ENCODE measurements around the gene ALDH1A1. TPM values are rescaled to one million over a fixed set of nuclear protein-coding genes. Genes with fewer than 3 reads are reported as not detected.

ALDH1A1 gene
- total RNA-seq, 1 experiment from 2014 or later, result not detected

DNA sequence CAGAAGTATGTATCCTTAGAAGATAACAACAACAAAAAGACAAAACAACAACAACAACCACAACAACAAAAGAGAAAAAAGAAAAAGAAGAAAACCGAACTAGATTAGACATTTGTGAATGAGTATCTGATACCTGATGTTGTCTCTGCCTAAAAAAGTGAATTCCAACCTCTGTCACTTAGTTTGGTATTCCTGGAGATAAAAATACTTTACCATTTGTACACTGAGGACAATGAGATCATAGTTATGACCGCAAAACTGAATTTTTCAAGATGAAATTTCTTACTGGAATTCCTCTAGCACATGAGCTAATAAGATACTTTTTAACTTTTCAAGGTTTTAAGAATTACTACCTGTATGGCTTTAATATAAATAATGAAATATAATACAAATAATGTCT lies 54.5 kb downstream of the ALDH1A1 start:
- Histone ChIP-seq H3K9me3 (replicated peaks) (no peaks in the 10 kb centered on the region), H3K27me3 (replicated peaks) (peaks cover 6% of the 10 kb centered on the region; the same call in 1 of the 2 replicates), H3K4me1 (replicated peaks) (no peaks in the 10 kb centered on the region), H3K4me3 (no peak overlapping the region), H3K36me3 (no peaks in the 10 kb centered on the region), H3K27ac (no peak overlapping the region)
- no peak for DNase-seq (ENCODE audit: low read depth in 1 of 2, low spot score in 2 of 2)

DNA sequence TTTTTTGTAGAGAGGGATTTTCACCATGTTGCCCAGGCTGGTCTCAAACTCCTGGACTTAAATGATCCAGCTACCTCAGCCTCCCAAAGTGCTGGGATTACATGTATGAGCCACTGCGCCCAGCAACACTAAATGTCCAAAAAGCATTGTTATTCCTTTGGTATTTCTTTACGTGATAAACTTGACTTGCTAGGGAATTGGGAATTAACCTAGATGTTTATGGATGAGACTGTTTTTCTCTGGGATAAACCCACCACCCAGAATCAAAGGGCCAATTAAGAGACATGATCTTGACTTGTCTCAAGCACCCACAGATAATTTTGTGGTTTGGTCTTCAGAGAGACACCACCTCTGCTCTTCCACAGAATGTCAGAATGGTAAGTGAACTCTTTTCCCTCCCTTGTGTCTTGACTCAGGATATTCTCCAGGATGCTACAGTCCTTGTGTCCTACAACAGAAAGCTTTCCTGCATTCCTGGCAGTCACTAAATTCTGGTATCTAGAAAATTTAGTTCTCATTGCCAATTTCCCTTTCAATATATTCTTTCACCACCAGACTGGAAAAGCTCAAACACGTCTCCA lies 55.7 kb downstream of the ALDH1A1 start:
- Histone ChIP-seq H3K27ac (no peak overlapping the region), H3K9me3 (replicated peaks) (no peaks in the 10 kb centered on the region), H3K4me1 (replicated peaks) (no peaks in the 10 kb centered on the region), H3K4me3 (no peak overlapping the region), H3K27me3 (replicated peaks) (peaks cover 6% of the 10 kb centered on the region; the same call in 1 of the 2 replicates), H3K36me3 (no peaks in the 10 kb centered on the region)
- DNase-seq (ENCODE audit: low read depth in 1 of 2, low spot score in 2 of 2), result no peak

DNA sequence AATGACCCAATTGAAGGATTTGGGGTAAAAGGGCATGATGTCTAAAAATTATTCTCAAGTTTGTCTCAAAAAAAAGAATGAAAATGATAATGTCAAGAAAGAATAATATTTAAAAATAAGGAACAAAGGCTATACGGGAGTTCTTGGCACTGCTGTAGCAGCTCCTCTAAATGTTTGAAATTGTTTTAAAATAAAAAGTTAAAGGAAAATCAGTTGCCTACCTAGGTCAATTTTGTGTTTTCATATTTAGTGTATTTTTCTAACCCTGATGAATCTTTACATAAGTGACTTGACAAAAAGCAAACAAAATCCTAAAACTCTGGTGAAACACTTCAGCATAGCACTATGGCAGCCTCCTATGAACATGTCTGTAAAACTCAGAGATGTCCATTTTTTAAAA lies 56.4 kb downstream of the ALDH1A1 start:
- Histone ChIP-seq H3K27ac (no peak overlapping the region), H3K36me3 (no peaks in the 10 kb centered on the region), H3K9me3 (replicated peaks) (no peaks in the 10 kb centered on the region), H3K27me3 (replicated peaks) (peaks cover 6% of the 10 kb centered on the region; the same call in 1 of the 2 replicates), H3K4me3 (no peak overlapping the region), H3K4me1 (replicated peaks) (no peaks in the 10 kb centered on the region)
- DNase-seq (ENCODE audit: low read depth in 1 of 2, low spot score in 2 of 2), result no peak

DNA sequence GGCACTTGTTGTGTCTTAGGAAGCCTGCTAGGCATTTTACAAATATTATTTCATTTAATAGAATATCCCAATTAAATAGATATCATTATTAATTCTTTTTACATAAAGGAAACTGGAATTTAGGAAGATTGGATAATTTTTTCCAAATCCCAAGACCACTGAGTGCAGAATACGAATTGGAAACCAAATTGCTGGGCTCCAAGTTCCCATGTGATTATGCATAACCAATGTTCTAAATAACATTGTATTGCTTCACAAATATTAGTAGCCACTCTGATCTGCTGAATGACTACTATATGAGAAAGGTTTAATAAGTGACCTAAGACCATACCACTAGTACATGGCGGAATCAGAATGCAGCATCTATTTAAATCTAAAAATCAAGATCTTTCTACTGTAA lies 57.7 kb downstream of the ALDH1A1 start:
- H3K36me3 ChIP-seq, result no peaks in the 10 kb centered on the region
- H3K27ac ChIP-seq, result no peak overlapping the region
- DNase-seq (ENCODE audit: low read depth in 1 of 2, low spot score in 2 of 2), result no peak
- H3K4me1 ChIP-seq (replicated peaks), result no peaks in the 10 kb centered on the region
- H3K9me3 ChIP-seq (replicated peaks), result no peaks in the 10 kb centered on the region
- H3K4me3 ChIP-seq, result no peak overlapping the region
- H3K27me3 ChIP-seq (replicated peaks), result no peaks in the 10 kb centered on the region

DNA sequence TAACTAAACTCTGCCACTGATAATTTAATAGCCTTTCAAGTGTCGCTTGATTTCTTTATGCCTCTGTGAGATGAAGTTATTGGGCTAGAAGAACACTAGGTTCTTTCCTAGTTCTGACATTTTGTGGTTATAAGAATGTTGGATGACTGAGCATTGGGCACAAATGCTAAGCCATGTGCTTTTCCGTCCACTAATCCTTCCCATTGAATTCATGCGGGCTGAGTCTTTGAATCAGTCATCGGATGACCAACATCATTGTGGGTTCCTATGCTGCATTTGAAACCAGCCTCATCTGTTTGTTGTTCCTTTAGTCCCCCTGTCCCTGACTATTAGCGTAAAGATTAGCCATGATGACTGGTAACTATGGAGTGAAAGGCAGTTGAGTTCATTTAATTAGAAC lies 58.5 kb downstream of the ALDH1A1 start:
- Histone ChIP-seq H3K4me1 (replicated peaks) (no peaks in the 10 kb centered on the region), H3K27ac (no peak overlapping the region)
- no peak for DNase-seq (ENCODE audit: low read depth in 1 of 2, low spot score in 2 of 2)

DNA sequence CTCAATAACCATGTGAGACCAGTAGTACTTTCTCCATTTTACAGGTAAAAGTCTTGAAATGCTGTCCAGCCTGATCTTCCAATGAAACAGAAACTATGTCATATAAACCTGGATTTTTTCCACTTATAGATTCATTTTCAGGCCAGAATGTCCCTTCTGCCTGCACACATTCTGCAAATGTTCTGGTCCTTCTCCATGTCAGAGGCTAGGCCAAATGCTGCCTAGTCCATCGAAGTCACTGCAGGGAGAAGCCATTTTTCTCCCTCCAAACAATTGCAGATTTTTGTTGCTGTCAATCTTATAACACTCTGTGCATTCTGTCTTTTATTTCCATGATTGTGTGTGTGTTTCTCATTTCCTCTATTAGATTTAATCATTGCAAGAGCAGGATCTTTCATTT lies 59.4 kb downstream of the ALDH1A1 start:
- no peak overlapping the region for H3K27ac ChIP-seq
- no peak overlapping the region for H3K4me3 ChIP-seq
- no peaks in the 10 kb centered on the region for H3K9me3 ChIP-seq (replicated peaks)
- no peaks in the 10 kb centered on the region for H3K27me3 ChIP-seq (replicated peaks)
- no peak for DNase-seq (ENCODE audit: low read depth in 1 of 2, low spot score in 2 of 2)
- H3K4me1 ChIP-seq (replicated peaks), result no peaks in the 10 kb centered on the region
- no peaks in the 10 kb centered on the region for H3K36me3 ChIP-seq

More for the DNA sequence above, 58.5 kb downstream of the ALDH1A1 start:
- Histone ChIP-seq H3K4me3 (no peak overlapping the region), H3K27me3 (replicated peaks) (no peaks in the 10 kb centered on the region), H3K36me3 (no peaks in the 10 kb centered on the region), H3K9me3 (replicated peaks) (no peaks in the 10 kb centered on the region)

DNA sequence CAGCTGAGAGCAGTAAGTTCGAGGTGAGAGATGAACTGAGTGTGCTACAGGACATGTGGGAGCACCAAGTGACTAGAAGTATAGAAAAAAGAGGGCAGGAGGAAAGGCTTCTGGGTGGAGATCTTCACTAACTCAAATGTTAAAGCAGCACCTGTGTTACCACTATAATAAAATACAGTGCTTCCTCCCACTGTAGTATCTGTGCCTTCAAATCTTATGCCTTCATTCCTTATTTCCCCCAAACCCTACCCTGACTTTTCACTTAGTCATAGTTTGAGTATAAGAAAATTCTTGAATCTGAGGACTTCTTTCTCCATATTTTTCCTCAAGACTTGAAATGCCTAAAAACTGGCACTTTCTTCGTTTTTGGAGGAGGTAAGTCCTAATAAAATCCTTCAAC lies 61.8 kb downstream of the ALDH1A1 start:
- DNase-seq (ENCODE audit: low read depth in 1 of 2, low spot score in 2 of 2), result no peak

DNA sequence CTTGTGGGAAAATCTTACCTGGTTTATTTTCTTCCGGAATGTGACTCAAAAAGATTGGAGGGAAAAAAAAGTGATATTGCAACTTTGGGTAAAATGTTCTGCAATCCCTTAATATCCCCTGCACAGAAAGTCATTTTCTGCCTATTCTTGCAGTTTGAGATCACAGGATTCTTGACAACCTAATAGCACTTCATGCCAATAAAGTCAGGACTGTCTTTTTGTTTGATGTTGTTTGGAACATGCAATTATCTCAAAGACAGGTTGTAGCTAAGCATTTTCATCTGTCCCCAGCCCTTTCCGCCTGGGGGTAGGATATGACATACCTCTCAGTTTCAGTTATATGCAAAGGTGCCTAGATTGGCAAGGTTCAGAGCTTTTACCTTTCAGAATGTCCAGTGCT lies 63.9 kb downstream of the ALDH1A1 start:
- Histone ChIP-seq H3K9me3 (replicated peaks) (no peaks in the 10 kb centered on the region), H3K27ac (no peak overlapping the region), H3K4me3 (no peak overlapping the region), H3K27me3 (replicated peaks) (no peaks in the 10 kb centered on the region), H3K4me1 (replicated peaks) (no peaks in the 10 kb centered on the region), H3K36me3 (no peaks in the 10 kb centered on the region)
- no peak for DNase-seq (ENCODE audit: low read depth in 1 of 2, low spot score in 2 of 2)

More for the DNA sequence above, 61.8 kb downstream of the ALDH1A1 start:
- Histone ChIP-seq H3K27ac (no peak overlapping the region), H3K4me1 (replicated peaks) (no peaks in the 10 kb centered on the region), H3K4me3 (no peak overlapping the region), H3K27me3 (replicated peaks) (no peaks in the 10 kb centered on the region), H3K36me3 (no peaks in the 10 kb centered on the region), H3K9me3 (replicated peaks) (no peaks in the 10 kb centered on the region)

DNA sequence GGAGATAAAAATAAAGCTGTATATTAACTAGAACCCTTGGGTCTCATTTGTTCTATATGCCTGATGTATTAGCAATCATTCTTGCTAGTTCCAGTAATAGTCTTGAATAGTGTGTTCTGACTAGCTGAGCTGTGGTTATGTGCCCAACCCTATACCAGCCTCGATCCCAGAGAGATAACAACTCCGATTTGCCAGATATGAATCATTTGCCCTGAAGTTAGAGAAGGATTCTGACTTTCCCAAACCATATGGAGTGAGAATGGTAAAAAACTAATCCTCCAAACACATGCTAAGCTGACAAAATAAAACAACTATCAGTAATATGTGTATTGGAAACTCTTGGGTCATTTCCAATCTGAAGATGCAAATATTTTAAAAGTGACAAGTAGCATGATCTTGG lies 64.8 kb downstream of the ALDH1A1 start:
- no peaks in the 10 kb centered on the region for H3K27me3 ChIP-seq (replicated peaks)
- no peak overlapping the region for H3K4me3 ChIP-seq
- H3K4me1 ChIP-seq (replicated peaks), result no peaks in the 10 kb centered on the region
- H3K36me3 ChIP-seq, result no peaks in the 10 kb centered on the region
- DNase-seq (ENCODE audit: low read depth in 1 of 2, low spot score in 2 of 2), result no peak
- no peak overlapping the region for H3K27ac ChIP-seq
- H3K9me3 ChIP-seq (replicated peaks), result no peaks in the 10 kb centered on the region

DNA sequence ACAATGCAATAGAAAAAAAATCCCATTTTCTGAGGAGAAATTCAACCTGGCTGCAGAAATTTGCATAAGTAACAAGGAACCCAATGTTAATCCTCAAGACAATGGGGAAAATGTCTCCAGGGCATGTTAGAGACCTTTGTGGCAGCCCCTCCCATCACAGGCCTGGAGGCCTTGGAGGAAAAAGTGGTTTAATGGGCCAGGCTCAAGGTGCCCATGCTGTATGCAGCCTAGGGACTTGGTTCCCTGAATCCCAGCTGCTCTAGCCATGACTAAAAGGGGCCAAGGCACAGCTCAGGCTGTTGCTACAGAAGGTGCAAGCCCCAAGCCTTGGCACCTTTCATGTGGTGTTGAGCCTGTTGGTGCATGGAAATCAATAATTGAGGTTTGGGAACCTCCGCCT lies 66.5 kb downstream of the ALDH1A1 start:
- no peaks in the 10 kb centered on the region for H3K36me3 ChIP-seq
- H3K9me3 ChIP-seq (replicated peaks), result no peaks in the 10 kb centered on the region
- no peaks in the 10 kb centered on the region for H3K27me3 ChIP-seq (replicated peaks)
- H3K4me3 ChIP-seq, result no peak overlapping the region
- no peaks in the 10 kb centered on the region for H3K4me1 ChIP-seq (replicated peaks)
- H3K27ac ChIP-seq, result no peak overlapping the region
- no peak for DNase-seq (ENCODE audit: low read depth in 1 of 2, low spot score in 2 of 2)

DNA sequence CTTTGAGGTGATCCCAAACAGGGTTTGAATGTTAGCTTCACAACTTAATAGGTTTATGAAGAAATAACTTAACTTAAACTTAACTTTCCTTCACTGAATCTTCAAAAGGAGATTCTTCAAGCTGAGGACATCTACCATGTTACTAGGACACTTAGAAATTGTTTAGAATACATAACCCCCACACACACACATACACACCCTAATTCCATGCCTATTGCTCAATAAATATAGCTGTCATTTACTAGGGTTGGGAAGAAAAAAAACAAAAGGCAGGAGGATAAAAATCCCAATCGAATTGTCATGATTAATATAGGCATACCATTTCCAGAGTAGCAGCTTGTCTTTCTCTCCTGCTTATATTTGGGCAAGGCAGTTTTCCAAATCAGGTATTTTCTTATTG lies 68.3 kb downstream of the ALDH1A1 start:
- no peak overlapping the region for H3K4me3 ChIP-seq
- H3K36me3 ChIP-seq, result no peaks in the 10 kb centered on the region
- H3K27ac ChIP-seq, result no peak overlapping the region
- no peaks in the 10 kb centered on the region for H3K4me1 ChIP-seq (replicated peaks)
- no peak for DNase-seq (ENCODE audit: low read depth in 1 of 2, low spot score in 2 of 2)
- no peaks in the 10 kb centered on the region for H3K9me3 ChIP-seq (replicated peaks)
- no peaks in the 10 kb centered on the region for H3K27me3 ChIP-seq (replicated peaks)

DNA sequence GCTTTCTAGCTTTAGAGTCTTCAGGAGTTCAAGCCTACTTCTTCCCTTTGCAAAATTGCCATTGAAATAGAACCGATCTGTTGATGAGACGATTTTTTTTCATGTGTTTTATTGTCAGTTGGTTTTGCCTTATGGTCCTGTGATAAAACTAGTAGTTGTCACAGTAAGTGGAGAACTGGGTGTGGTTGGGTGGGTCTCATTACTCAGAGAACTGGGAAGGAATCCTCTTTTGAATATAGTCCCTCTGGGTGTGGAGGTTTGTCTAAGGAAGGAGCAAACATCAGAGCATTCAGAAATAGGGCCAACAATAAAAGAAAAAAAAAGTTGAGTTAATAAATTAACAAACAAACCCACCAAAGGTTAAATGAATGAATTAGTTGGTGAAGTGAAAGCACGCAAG lies 69.0 kb downstream of the ALDH1A1 start:
- Histone ChIP-seq H3K36me3 (no peaks in the 10 kb centered on the region), H3K4me1 (replicated peaks) (no peaks in the 10 kb centered on the region), H3K4me3 (no peak overlapping the region), H3K27ac (no peak overlapping the region), H3K9me3 (replicated peaks) (no peaks in the 10 kb centered on the region), H3K27me3 (replicated peaks) (no peaks in the 10 kb centered on the region)
- no peak for DNase-seq (ENCODE audit: low read depth in 1 of 2, low spot score in 2 of 2)

DNA sequence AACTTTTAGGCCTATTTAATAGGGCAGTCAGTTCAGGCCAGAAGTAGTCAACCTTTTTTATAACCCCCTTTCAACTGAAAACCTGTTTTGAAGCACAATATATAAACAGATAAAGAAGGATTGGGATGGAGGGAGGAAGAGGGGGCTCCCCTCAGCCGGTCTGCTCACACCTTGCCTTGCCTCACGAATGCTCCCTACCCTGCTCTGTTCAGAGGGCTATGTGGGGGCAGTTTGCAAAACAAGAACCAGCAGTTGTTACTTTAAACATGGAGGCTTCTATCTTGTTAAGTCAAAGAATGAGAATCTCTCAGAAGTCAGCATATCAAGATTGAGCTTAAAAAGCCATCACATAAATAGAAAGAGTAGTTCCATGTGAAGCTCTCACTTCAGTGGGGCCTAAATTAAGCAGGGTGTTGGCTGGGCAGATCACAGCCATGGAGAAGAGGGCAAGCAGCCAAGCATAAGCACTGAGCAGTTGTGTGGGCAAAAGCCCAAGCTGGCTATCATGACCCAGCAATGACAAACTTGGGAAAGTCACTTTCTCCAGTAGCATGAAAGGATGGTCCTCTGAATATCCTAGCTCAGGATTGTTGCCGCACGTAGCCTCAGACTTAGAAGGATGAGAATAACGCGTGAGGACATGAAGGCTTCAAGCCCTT lies 70.6 kb downstream of the ALDH1A1 start:
- Histone ChIP-seq H3K4me1 (replicated peaks) (no peaks in the 10 kb centered on the region), H3K27me3 (replicated peaks) (no peaks in the 10 kb centered on the region), H3K4me3 (no peak overlapping the region), H3K36me3 (no peaks in the 10 kb centered on the region), H3K27ac (no peak overlapping the region), H3K9me3 (replicated peaks) (no peaks in the 10 kb centered on the region)
- DNase-seq (ENCODE audit: low read depth in 1 of 2, low spot score in 2 of 2), result no peak

DNA sequence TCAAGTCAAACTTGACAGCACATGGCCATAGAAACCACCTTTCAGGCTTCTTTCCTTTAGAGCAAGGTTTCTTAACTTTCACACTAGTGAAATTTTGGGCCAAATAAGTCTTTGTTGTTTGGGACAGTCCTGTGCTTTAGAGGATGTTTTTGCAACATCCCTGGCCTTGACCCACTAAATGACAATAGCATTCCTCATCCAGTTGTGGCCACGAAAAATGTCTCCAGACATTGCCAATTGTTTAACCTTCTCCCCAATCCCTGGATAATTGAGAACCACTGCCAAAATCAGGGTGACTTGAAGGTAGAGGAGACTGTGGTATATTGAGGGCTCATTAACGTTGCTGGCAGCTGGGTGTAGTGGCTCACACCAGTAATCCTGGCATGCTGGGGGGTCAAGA lies 72.0 kb downstream of the ALDH1A1 start:
- no peaks in the 10 kb centered on the region for H3K36me3 ChIP-seq
- H3K4me1 ChIP-seq (replicated peaks), result no peaks in the 10 kb centered on the region
- H3K4me3 ChIP-seq, result no peak overlapping the region
- no peaks in the 10 kb centered on the region for H3K9me3 ChIP-seq (replicated peaks)
- no peaks in the 10 kb centered on the region for H3K27me3 ChIP-seq (replicated peaks)
- H3K27ac ChIP-seq, result no peak overlapping the region
- DNase-seq (ENCODE audit: low read depth in 1 of 2, low spot score in 2 of 2), result no peak

DNA sequence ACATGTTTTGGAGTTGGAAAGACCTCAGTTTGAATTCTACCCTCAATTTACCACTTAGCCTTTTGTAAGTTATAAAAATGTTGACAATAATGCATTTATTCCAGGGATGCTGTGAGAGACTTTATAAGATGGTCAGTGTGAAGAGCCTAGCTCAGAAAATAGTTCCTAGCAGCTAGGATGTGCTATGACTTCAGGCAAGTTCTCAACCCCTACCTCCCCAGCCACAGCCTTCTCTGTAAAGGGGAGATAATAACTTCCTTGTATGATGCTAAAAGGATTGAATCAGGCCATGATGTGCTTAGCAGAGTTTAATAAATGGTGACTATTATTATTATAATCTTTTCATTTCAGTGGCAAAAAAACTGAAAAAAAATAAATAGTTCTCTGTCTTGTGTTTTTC lies 77.6 kb downstream of the ALDH1A1 start:
- no peak for DNase-seq (ENCODE audit: low read depth in 1 of 2, low spot score in 2 of 2)
- H3K27ac ChIP-seq, result no peak overlapping the region
- no peaks in the 10 kb centered on the region for H3K9me3 ChIP-seq (replicated peaks)
- no peak overlapping the region for H3K4me3 ChIP-seq
- H3K27me3 ChIP-seq (replicated peaks), result no peaks in the 10 kb centered on the region
- H3K4me1 ChIP-seq (replicated peaks), result no peaks in the 10 kb centered on the region
- H3K36me3 ChIP-seq, result no peaks in the 10 kb centered on the region

All from SJSA1 (cell line).